Measurements from ENCODE around the gene MAIP1.
"Not testable (repeated sequence)": the region's sequence is repeated elsewhere in the genome, so short reads cannot be mapped to it uniquely, and the experiment has no call there.

Gene MAIP1, protein sequence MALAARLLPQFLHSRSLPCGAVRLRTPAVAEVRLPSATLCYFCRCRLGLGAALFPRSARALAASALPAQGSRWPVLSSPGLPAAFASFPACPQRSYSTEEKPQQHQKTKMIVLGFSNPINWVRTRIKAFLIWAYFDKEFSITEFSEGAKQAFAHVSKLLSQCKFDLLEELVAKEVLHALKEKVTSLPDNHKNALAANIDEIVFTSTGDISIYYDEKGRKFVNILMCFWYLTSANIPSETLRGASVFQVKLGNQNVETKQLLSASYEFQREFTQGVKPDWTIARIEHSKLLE

DNA sequence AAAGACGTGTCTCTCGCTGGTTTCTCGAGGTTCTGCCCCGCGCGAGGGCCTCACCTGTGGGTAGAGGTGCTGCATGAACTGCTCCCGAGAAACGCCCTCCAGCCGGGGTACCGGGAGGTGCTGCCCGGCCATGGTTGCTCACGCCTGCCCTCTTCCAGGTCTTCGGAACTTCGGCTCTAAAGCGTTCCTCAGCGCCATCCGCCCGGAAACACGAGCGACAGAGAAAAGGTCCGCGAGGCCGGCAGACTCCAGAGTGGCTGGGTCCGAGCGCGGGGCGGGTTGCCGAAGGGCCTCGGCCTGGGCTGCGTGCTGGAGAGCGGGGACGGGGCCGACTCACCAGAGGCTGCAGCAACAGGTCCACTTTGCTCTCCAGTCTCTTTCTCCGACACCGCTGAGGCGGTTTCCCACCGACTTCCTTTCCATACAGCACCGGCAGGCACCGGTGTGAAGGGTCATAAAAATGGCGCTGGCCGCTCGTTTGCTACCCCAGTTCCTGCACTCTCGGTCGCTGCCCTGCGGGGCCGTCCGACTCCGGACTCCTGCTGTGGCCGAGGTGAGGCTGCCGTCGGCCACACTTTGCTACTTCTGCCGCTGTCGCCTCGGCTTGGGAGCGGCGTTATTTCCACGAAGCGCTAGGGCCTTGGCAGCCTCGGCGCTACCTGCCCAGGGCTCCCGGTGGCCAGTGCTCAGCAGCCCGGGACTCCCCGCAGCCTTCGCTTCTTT lies at the start of gene MAIP1, which contains the start of gene TYW5:
Gene MAIP1 (plus strand): TSS at position 244 of the 723 bp plus-strand sequence. CDS start 217 bp downstream, at position 461.
Gene TYW5 (minus strand): TSS at position 153 of the 723 bp plus-strand sequence. CDS start 21 bp downstream, at position 132.
- peak; percentile 75 for DNase-seq

DNA sequence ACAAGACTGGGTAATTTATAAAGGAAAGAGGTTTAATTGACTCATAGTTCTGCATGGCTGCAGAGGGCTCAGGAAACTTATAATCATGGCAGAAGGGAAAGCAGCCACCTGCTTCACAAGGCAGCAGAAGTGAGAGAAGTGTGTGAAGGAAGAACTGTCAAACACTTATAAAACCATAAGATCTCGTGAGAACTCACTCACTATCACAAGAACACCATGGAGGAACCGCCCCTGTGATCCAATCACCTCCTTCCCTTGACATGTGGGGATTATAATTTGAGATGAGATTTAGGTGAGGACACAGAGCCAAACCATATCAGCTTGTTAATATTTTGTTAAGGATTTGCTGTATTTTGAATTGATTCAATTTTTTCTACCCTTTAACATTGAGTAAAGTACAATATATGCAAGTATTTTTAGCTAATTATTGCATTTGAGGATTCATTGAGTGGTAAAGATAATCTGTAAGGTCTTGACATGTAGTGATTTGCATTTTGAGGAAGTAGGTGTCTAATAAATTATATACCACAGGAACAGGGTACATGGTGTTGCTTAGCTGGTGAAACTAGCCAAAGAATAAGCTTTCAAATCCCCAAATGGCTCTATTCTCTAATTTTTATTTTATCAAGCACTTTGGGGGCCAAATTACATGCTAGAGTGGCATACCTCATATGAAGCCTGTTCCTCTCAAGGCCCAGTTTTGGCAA lies 48.2 kb upstream of the MAIP1 start:
- DNase-seq: no peak

DNA sequence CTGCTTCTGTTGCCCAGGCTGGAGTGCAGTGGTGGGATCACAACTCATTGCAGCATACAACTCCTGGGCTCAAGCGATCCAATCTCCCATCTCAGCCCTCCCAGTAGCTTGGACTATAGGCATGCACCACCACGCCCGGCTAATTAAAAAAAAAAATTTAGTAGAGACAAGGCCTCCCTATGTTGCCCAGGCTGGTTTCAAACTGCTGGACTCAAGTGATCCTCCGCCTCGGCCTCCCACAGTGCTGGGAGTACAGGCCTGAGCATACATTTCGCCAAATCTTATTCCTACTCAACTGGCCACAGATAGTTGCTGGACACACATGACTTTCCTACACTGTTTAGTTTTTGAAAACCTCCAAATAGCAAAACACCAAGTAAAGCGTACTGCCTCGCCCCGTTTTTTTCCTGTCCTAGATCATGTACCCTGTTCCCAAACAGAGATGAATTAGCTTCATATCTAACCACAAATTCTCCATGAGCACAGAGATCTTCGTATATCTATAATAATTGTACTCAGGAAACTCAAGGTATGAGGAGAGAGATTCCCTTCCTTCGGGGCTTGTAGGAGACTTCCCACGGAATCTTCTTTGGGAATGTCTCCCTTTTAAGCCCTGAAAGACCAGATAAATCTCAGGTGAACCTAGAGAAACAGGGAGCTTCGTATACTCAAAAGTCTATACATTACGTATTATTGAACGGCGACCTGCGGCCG lies 44.9 kb upstream of the MAIP1 start:
- no peak for DNase-seq

DNA sequence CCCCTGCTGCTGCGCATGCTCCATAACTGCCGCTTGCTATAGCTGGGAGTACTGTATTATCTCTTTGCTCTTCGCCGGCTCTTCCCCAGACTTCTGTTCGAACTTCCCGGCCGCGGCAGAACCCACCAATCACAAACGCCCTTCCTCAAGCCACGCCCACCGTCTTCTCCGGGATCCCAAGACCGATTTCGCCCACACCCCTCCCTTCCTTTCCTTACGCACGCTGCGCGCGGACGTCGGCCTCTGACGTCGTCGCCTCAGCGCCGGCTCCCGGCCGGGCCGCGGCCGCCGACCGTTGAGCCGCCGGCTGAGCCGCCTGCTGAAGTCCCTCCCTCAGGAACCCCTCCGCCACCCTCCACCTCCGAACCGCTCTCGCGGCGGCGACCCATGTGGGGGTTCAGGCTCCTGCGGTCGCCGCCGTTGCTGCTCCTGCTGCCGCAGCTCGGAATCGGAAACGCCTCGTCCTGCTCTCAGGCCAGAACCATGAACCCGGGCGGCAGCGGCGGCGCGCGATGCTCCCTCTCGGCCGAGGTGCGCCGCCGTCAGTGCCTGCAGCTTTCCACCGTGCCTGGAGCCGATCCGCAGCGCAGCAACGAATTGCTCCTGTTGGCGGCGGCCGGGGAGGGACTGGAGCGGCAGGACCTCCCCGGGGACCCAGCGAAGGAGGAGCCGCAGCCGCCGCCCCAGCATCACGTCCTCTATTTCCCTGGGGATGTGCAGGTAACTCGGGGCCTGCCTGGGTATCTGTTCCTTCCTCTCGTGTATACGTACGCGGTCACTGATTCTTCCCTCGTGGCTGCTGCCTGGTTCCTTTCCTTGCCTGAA lies 44.1 kb upstream of the MAIP1 start, which contains the start of gene C2orf69:
Gene C2orf69 (plus strand): TSS at position 242 of the 825 bp plus-strand sequence. CDS start 146 bp downstream, at position 388.
- DNase-seq: peak; percentile 88

DNA sequence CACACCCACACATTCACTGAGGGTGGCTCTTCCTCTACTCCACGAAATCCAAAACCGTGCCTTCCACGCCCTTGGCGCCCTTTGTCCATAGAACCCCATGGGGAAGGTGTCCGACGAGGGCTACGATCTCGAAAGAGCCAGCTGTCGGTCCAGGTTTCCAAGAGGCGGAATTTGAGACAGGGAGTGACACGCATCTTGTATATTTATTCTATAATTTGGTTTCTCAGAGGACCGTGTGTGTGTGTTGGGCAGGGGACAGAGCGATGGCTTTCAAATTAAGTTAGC lies 43.6 kb upstream of the MAIP1 start:
- no peak for DNase-seq

DNA sequence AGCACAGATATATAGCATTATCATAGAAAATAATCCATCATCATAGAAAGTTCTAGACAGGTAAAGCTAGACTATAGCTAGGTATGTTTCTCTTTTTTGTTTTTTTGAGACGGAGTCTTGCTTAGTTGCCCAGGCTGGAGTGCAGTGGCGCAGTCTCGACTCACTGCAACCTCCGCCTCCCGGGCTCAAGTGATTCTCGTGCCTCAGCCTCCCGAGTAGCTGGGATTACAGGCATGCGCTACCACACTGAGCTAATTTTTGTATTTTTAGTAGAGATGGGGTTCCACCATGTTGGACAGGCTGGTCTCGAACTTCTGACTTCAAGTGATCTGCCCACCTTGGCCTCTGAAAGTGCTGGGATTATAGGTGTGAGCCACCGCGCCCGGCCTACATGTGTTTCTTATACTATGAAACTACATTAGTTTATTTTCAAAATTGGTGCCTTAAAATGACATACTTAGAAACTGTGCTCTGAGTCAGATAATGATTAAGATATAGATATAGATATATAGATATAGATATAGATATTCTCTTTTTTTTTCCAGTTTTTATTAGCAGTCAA lies 42.7 kb upstream of the MAIP1 start:
- not testable (repeated sequence) for DNase-seq

DNA sequence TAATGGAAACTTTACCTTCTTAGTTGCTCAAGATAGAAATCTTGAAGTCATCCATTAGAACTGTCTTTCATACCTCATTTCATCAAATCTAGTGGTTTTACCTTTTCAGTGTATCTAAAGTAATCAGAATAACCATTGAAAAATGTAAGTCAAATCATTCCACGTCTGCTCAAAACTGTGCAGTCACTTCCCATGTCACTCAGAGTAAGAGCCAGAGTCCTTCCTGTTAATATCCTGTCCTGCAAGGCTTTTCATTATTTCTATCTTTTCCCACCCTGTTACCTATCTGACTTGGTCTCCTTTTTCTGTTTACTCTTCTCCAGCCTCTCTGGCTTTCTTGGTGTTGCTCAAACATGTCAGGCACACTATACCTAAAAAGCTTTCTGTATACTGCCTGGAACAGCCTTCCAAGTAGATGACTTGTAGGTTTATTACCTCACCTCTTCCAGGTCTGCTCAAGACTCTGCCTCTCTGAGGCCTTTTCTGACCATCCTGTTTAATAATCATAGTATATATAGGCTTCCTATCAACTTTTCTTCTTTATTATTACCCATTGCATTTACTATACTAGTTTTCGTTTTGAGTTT lies 40.9 kb upstream of the MAIP1 start:
- no peak for DNase-seq

DNA sequence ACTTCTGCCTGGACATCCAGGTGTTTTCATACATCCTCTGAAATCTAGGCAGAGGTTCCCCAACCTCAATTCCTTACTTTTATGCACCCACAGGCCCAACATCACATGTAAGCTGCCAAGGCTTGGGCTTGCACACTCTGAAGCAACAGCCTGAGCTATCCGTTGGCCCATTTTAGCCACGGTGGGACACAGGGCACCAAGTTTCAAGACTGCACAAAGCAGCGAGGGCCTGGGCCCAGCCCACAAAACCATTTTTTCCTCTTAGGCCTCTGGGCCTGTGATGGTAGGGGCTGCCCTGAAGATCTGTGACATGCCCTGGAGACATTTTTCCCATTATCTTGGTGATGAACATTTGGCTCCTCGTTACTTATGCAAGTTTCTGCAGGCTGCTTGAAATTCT lies 38.4 kb upstream of the MAIP1 start:
- DNase-seq: no peak

DNA sequence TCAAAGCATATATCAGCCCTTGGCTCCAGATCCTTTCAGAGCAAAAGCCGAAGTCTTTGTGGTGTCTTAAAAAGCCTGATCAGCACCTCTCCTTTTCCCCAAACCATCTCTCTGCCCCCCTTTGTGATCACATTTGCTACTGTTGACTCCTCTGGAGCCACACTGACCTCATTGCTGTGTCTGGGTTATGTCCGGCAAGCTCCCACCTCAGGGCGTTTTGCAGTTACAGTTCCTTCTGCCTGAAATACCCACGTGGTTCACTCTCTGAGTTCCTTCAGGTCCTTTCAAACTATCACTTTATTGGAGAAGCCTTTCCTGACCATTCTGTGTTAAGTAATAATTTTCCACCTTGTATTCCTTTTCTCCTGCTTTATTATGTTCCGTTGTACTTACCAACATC lies 32.5 kb upstream of the MAIP1 start:
- no peak for DNase-seq

DNA sequence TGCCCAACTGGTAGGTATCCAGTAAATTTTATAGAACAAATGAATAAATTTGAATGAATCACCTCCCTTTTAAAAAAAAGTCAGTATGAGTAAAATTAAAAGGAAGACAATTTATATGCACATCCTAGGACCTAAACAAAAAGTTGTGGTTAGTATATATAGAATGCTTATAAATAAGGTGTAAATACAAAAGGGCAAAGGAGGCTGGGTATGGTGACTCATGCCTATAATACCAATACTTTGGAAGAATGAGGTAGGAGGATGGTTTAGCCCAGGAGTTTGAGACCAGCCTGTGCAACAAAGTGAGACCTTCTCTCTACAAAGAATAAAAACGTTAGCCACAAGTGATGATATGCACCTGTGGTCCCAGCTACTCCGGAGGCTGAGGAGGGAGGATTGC lies 31.5 kb upstream of the MAIP1 start:
- no peak for DNase-seq

DNA sequence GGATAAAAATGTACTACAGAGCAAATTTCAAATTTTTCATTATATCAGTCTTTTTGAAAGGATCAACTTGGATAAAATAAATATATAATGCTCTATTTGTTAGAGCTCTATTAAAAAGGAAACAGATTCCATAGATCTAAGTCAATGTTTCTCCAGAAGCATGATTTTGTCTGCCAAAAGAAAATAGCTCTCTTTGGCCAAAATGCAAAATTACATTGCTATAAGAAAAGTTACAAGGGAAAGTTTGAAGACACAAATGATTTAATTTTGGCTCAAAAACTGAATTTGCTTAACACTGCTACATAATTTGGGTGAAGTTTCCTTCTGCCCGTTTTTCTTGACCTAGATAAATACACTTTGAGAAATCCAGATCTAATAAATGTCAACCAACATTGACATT lies 28.6 kb upstream of the MAIP1 start:
- no peak for DNase-seq

DNA sequence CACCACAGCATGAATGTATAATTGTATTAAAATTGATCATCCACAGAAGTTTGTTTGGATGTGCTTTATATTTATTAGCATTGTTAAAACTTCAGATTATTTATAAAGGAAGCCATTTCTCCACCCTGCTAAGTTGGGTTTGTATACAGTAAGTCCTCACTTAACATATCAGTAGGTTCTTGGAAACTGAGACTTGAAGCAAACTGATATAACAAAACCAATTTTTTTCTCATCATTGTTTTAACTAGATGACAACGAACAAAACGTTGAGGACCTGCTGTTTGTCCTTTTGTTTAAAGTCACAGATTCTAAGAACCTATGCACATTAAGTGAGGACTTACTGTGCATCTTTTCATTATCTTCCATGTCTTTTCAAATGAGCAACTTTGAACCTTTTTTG lies 27.2 kb upstream of the MAIP1 start:
- no peak for DNase-seq

DNA sequence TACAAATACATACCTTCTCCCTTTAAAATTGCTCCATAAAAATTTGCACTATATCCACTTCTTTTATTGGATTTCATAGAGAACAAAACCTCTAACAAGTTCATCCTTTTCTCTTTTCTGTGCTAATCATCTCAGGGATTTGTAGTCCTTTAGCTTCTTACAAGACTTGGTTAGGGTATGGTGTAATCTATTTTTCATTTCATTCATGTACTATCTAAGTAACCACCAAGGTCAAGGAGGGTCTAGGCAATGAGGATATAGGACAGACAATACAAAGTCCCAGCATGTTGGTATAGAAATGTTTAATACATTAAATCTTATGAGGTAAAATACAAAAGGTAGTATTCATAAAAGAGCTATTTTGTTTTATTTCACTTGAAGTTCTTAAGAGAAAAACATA lies 26.8 kb upstream of the MAIP1 start:
- no peak for DNase-seq

DNA sequence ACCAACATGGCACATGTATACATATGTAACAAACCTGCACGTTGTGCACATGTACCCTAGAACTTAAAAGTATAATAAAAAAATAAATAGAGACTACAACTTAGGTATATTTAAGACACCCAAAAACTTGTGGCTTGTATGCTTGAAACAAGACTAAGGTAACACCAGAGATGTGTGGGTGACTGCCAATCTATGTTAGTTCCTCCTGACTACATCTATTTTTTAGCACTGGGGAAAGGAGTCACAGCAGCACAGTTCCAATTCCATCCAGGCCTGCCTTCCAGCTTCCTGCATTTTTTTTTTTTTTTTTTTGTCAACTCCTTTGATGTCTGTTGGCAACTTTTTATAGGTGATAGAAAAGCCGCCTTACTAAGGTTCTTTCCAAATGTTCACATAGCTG lies 26.1 kb upstream of the MAIP1 start:
- no peak for DNase-seq

DNA sequence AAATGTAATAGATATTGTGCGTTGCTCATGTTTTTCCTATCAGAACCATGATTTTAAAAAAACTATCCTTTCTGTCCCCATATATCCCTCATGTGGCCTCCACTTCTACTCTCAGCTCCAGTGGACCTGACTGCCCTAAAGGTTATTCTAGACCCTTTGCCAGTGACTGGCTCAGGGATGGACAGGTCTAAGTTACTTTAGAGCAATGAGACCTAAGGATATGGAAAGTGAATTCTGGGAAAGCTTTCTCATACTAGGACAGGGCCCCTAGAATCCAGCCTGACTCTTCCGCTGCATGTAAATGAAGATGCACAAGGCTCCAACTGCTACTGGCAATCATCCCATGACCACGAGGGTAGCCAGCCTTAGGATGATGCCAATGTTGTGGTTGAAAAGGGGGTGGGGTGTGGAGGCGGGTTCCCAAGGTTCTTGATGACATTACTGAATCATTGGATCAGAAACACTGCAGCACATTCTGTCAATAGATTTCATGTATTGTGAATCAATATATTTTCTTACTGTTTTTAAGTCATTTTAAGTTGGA lies 23.0 kb upstream of the MAIP1 start:
- no peak for DNase-seq

DNA sequence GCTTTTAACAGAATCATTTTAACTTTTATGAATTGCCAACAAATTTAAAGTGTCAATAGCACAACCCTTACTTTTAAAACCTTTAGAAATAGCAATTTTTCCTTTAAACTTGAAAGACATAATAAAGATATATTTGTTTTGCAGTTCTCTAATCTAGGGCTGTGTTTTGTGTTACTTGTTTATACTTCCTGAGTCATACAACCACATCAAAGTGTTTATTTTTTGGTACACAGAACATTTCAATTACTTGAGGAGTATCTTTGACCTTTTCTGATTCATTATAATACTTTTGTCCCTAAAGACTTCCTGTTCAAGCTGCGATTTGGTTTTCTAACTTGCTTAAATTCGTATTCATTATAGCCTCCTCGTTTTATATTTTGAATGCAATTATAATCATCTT lies 21.9 kb upstream of the MAIP1 start:
- DNase-seq: no peak

DNA sequence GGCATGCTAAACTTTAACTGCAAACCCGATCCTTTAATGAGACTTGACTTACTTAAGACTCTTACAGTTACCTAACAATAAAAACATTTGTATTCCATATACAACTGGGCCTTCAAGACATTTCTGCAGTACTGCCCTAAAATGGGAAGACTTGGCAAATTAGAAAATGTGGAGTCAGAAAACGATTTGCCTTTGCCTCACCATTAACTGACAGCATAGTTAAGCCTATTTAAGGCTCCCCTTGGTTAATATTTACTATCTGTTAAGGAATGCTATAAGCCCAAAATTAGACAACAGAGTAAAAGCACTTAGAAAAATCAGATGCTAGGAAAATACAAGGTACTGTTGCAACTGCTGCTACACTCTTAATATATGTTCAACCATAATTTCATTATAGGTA lies 18.8 kb upstream of the MAIP1 start:
- DNase-seq: no peak

DNA sequence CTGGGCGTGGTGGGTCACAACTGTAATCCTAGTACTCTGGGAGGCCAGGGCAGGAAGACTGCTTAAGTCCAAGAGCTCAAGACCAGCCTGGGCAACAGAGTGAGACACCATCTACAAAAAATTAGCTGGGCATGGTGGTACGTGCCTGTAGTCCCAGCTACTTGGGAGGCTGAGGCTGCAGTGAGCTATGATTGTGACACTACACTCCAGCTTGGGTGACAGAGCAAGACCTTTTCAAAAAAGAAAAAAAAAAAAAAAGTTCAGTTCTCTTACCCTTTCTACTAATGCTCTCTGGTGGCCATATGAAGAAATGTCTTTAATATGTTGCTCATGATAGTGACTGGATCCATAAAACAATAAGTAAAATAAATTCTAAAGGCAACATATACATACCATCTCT lies 15.0 kb upstream of the MAIP1 start:
- DNase-seq: no peak

DNA sequence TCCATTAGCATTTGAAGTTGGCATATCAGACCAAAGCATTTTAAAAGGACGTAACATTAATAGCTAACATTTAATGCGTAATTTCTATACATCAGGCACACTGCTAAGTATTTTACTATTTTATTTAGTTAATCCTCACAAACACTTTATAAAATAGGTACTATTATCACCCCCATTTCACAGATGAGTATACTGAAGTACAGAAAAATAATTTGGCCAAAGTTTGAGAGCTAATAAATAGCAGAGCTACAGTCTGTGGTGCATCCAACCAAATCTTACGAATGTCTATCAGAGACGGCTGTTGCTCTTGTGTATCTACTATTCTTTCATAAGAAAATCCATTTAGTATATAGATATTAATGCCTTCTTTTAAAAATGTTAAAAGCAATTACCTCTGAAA lies 12.0 kb upstream of the MAIP1 start:
- no peak for DNase-seq

DNA sequence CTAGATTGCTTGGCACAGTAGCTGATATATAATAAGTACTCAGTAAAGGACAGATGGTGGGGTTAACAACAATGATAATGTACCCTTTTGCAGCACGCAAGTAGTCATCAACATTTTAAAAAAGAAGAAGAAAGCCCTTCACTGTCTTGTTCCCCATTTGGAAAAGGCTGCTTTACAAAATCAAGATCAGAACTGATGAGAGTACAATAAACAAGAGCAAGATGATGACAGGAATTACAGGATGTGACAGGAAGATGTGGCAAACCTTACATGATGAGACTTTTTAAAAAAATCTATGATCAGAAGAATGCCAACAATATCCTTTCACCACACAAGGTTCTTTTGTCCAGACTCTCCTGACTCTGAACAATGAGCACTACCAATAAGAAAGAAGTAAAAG lies 9.2 kb upstream of the MAIP1 start:
- DNase-seq: no peak

DNA sequence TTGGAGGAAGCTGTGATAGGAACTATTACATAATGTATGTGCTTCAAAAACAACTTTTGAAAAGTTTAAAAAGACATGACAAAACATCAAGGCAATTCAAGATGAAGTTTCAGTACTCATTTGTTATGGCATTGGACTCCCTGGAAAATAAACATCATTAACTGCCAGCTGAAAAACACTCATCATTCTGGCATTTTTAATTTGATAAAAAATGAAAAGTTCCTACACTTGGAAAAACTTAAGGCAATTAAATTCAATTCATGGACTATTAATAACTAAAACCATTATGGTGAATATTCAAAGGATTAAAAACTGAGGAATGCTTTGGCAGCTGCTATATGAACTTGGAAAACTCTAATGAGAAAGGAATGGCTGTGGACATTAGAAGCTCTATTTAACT lies 8.5 kb upstream of the MAIP1 start:
- DNase-seq: no peak
